DND-41 (cell line): ENCODE results near the gene HOXA9.
A peak's percentile ranks its signal among the peaks of the same experiment; 100 is the strongest.

Experiments
- ATAC-seq: fragments of 200-7000 bp; cut with Tn5 transposase; 3 replicates; pipeline ENCODE4 v1.9.1; 2021; ENCODE audit warnings: low read depth; ENCODE audit not compliant: insufficient read depth
- DNase-seq: peaks from one replicate; pipeline ENCODE4 v3.0.0-alpha.2; 2020
- H2AFZ ChIP-seq: 2 replicates; pipeline ENCODE4 v1.6.0; 2012; ENCODE audit warnings: low read depth, low read length
- H3K27ac ChIP-seq: 2 replicates; pipeline ENCODE4 v1.5.1; 2012; ENCODE audit warnings: low read length, inconsistent platforms
- H3K27me3 ChIP-seq: fragments of 200-600 bp; sonication (generic); 2 replicates; pipeline ENCODE4 v1.6.0; 2012; ENCODE audit warnings: low read length, mild to moderate bottlenecking, inconsistent platforms; ENCODE audit not compliant: insufficient read depth, poor library complexity
- H3K36me3 ChIP-seq: 2 replicates; pipeline ENCODE4 v1.5.1; 2012; ENCODE audit warnings: low read length, inconsistent platforms; ENCODE audit not compliant: insufficient read depth
- H3K4me1 ChIP-seq: 2 replicates; pipeline ENCODE4 v1.5.1; 2012; ENCODE audit warnings: mild to moderate bottlenecking, low read length; ENCODE audit not compliant: insufficient read depth
- H3K4me2 ChIP-seq: 2 replicates; pipeline ENCODE4 v1.6.0; 2012; ENCODE audit warnings: mild to moderate bottlenecking, moderate library complexity, low read length, inconsistent platforms; ENCODE audit not compliant: insufficient read depth
- H3K4me3 ChIP-seq, 2 experiments: fragments of 200-600 bp in 1 of 2; shearing (Covaris generic) in 1 of 2; 2 replicates each; pipeline ENCODE4 v1.5.1; 2012 to 2016; ENCODE audit warnings: inconsistent platforms in 2 of 2, low read length in 2 of 2, mild to moderate bottlenecking in 2 of 2, low read depth in 1 of 2, moderate library complexity in 1 of 2
- H3K79me2 ChIP-seq: 2 replicates; pipeline ENCODE4 v1.6.0; 2012; ENCODE audit warnings: low read length, inconsistent platforms; ENCODE audit not compliant: insufficient read depth
- H3K9ac ChIP-seq: 2 replicates; pipeline ENCODE4 v1.6.0; 2012; ENCODE audit warnings: low read depth, mild to moderate bottlenecking, inconsistent platforms, low read length, moderate library complexity
- H3K9me3 ChIP-seq: 2 replicates; pipeline ENCODE4 v1.5.1; 2012; ENCODE audit warnings: low read length, moderate library complexity, mild to moderate bottlenecking, inconsistent platforms; ENCODE audit not compliant: insufficient read depth, severe bottlenecking
- H4K20me1 ChIP-seq: 2 replicates; pipeline ENCODE4 v1.6.0; 2012; ENCODE audit warnings: low read length; ENCODE audit not compliant: insufficient read depth
- EZH2 ChIP-seq: IDR thresholded peaks from 3 replicates; pipeline ENCODE4 v1.6.1; 2012; ENCODE audit warnings: borderline replicate concordance, low read depth, mild to moderate bottlenecking, moderate library complexity, low read length, inconsistent platforms; ENCODE audit not compliant: severe bottlenecking
- TF ChIP-seq, protein P1 (sequence below): IDR thresholded peaks from 2 replicates; pipeline ENCODE4 v1.5.1; 2012; ENCODE audit warnings: borderline replicate concordance, low read length, moderate library complexity, mild to moderate bottlenecking; ENCODE audit not compliant: poor library complexity, severe bottlenecking; ENCODE audit errors: extremely low read depth

Gene HOXA9

DNA sequence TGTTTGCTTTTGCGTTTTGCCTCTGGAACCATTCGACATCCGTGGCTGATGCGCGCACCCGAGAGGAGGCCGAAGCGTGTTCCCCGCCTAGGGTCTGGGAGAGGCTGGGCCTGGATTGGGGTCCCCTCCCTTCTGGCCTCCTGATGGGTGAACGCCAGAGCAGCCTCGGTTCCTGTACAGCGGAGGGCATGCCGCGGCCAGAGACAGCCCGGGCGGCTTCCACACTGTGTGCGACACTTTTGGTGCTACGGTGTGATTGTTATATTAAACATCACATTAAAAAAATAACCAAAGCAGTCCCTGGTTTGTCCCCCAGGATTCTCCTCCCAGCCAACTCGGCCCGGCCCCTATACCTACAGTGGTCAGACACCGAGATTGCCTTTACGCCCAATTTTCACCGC, 5.2 kb downstream of the HOXA9 start:
- no peak overlapping the region for H3K27ac ChIP-seq
- no peaks in the 10 kb centered on the region for H4K20me1 ChIP-seq
- peak overlapping the region; percentile 97 for H2AFZ ChIP-seq
- TF ChIP-seq, protein P1, sequence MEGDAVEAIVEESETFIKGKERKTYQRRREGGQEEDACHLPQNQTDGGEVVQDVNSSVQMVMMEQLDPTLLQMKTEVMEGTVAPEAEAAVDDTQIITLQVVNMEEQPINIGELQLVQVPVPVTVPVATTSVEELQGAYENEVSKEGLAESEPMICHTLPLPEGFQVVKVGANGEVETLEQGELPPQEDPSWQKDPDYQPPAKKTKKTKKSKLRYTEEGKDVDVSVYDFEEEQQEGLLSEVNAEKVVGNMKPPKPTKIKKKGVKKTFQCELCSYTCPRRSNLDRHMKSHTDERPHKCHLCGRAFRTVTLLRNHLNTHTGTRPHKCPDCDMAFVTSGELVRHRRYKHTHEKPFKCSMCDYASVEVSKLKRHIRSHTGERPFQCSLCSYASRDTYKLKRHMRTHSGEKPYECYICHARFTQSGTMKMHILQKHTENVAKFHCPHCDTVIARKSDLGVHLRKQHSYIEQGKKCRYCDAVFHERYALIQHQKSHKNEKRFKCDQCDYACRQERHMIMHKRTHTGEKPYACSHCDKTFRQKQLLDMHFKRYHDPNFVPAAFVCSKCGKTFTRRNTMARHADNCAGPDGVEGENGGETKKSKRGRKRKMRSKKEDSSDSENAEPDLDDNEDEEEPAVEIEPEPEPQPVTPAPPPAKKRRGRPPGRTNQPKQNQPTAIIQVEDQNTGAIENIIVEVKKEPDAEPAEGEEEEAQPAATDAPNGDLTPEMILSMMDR, result no peak
- H3K4me2 ChIP-seq, result peak overlapping the region; percentile 93
- H3K27me3 ChIP-seq, result no peaks in the 10 kb centered on the region
- no peaks in the 10 kb centered on the region for H3K36me3 ChIP-seq
- ATAC-seq (no peak), DNase-seq (no peak)
- H3K9ac ChIP-seq, result peak overlapping the region; percentile 68
- peaks cover 6% of the 10 kb centered on the region for H3K79me2 ChIP-seq
- H3K9me3 ChIP-seq, result no peaks in the 10 kb centered on the region
- peak overlapping the region in 1 of 2 experiments; percentile 64; a peak in 1 of 4 replicates for H3K4me3 ChIP-seq
- H3K4me1 ChIP-seq, result peaks cover 28% of the 10 kb centered on the region

DNA sequence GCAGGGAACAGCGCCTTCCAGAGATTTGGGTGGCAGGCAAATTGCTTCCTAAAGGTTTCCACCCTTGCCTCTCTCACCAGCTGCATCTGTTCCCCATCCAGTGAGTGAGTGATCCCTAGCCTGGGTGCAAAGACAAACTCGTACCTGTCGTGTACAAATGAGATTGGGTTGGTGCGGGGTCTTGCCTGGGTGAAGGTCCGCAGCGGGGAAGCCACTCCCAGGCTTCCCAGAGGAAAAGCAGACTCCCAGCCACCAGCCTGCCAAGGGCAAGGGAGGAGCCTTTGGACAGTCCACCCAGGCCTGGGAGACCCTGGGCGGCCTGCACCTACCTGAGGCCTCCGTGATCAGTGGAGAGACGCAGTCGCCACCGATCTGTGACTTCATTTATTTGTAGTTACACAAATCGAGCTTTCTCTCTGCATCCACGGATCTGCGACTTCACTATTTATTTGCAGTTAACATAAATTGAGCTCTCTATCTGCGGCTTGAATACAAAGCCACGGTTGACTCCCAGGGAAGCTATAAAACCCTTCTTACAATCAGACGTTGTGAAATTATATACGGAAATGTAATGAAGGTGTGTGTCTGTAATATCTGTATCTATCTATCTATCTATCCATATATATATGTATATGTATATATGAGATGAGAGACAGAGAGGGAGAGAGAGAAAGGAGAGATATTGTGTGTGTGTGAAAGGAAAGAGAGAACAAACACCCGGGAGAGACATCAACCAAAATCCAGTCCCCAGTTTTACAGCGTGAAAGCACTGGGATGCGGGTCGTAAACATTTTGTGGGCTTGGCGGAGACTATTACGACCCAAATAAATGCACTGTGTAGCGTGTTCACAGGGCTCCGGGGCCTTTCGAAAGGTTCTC, 5.8 kb downstream of the HOXA9 start:
- Histone ChIP-seq H3K36me3 (no peaks in the 10 kb centered on the region), H3K9me3 (no peaks in the 10 kb centered on the region), H2AFZ (peak overlapping the region; percentile 97; the same call in 1 of the 2 replicates), H3K9ac (peak overlapping the region; percentile 68; the same call in 1 of the 2 replicates), H3K27ac (no peak overlapping the region), H3K4me2 (no peak overlapping the region), H3K79me2 (peaks cover 9% of the 10 kb centered on the region), H3K27me3 (no peaks in the 10 kb centered on the region), H3K4me3 (no peak overlapping the region), H4K20me1 (no peaks in the 10 kb centered on the region), H3K4me1 (peaks cover 32% of the 10 kb centered on the region)
- no peak for TF ChIP-seq EZH2
- TF ChIP-seq, protein P1, result no peak
- no peak for DNase-seq
- ATAC-seq, result no peak

DNA sequence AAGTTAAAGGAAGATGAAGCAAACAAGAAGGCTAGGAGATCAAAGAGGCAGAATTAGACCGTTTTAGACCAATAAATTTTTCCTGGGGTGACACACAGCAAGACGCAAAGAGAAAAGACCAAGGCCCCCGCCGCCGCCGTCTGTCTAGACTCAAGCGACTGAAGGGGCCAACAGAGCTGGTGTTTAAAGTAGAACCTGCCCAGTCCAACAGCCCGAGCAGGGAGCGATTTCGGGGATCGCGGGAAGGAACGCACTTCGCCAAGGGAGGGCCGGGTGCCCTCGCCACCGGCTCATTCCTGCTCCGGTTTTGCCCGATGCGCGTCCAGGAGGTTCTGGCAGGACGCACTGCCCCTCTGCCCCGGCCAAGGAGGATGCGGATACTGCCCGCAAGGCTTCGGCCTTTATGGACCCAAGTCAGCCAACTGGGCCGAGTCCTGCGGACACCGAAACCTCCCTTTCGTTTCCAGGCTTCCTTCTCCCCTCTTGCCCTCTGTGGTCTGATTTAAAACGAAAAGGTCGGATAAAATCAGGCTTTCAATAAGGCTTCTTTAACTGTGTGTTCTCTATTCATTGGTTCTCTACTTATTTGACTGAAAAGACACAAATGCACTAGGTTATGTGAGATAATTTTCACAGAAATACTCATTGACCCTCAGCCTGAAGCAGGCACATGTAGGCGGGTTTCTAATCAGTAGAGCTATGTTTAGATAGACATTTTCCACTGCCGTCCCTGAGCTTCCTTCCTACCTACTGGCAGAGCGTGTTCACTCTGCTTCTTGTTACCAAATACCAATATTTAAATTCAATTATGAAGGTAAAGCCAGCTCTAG, 6.7 kb downstream of the HOXA9 start:
- Histone ChIP-seq H3K4me3 (no peak overlapping the region), H3K79me2 (peaks cover 9% of the 10 kb centered on the region), H3K9ac (no peak overlapping the region), H3K4me2 (no peak overlapping the region), H3K27me3 (no peaks in the 10 kb centered on the region), H3K4me1 (peaks cover 32% of the 10 kb centered on the region), H3K27ac (no peak overlapping the region), H2AFZ (peak overlapping the region; percentile 29; the same call in 1 of the 2 replicates), H4K20me1 (no peaks in the 10 kb centered on the region), H3K36me3 (no peaks in the 10 kb centered on the region), H3K9me3 (no peaks in the 10 kb centered on the region)
- no peak for DNase-seq
- ATAC-seq, result no peak
- TF ChIP-seq EZH2, result no peak
- TF ChIP-seq, protein P1, result no peak
